GM10847 (cell line): ENCODE data around the gene EPAS1.

Source experiments
- POLR2A ChIP-seq: IDR thresholded peaks from 2 replicates; pipeline ENCODE4 v1.6.1; 2011; ENCODE audit not compliant: insufficient read length; ENCODE audit errors: extremely low read depth

The EPAS1 gene

GRCh38 chr2:46320141-46320567 is 22.9 kb downstream of the EPAS1 start:
- TF ChIP-seq POLR2A, result no peak

DNA sequence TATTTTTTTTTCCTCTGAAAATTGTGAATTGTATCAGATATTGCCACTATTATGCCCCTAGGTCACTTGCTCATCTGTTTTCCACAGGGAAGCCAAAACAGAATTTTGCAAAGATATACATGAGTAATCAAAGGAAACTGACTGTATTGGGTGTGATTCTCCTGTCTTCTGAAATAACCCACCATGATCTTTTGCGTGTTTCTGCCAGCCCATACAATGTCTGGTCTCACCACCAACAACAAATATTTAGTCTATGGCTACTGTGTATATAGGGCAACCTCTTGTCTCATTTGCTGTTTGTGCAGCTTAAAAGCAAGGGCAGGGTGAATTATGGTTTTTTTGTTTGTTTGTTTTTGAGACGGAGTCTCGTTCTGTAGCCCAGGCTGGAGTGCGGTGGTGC is 26.5 kb downstream of the EPAS1 start:
- no peak for TF ChIP-seq POLR2A

GRCh38 chr2:46325182-46325928 is 28.1 kb downstream of the EPAS1 start:
- no peak for TF ChIP-seq POLR2A

GRCh38 chr2:46326231-46326980 is 29.2 kb downstream of the EPAS1 start:
- no peak for TF ChIP-seq POLR2A

DNA sequence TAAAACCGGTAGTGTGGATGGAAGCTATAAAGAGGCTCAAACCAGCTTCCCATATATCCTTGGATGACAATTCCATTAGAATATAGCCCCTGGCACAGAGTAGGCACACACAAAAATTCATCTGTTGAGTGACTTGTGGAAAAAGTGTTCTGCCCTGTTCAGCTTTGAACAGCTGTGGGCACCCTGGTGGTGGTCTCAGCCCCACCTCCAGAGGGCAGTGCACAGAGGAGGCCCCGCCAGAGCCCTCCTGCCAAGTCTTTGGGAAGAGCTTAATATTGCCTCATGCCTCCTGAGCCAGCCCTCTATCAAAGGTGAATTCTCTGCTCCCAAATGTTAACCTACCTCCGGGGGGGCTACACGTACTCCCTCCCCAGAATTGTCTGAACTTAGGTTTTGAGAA is 30.4 kb downstream of the EPAS1 start:
- no peak for TF ChIP-seq POLR2A

- TF ChIP-seq POLR2A, result no peak
Observed at GRCh38 chr2:46328291-46328690, 31.1 kb downstream of the EPAS1 start.

DNA sequence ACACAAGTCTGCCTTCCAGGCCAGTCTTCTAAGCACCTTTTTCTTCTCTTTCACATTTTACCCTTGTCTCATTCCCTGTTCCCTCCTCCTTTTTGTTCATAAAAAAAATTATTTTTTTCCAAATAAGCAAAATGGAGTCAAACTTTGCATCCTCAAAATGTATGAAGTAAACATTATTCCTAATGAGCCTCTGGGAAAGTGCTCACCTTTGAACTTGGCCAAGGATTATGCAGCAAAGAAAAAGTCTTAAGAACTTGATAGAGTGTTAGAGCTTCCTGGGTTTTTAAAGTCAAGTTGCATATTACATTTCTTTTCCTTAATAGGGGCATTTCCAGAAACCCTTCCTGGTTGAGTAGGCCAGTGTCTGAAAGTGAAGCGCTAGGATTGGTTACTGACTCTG is 31.6 kb downstream of the EPAS1 start:
- TF ChIP-seq POLR2A, result no peak

- TF ChIP-seq POLR2A, result no peak
Observed at GRCh38 chr2:46329340-46329739, 32.1 kb downstream of the EPAS1 start.

- no peak for TF ChIP-seq POLR2A
Observed at GRCh38 chr2:46329803-46330775, 32.9 kb downstream of the EPAS1 start.

DNA sequence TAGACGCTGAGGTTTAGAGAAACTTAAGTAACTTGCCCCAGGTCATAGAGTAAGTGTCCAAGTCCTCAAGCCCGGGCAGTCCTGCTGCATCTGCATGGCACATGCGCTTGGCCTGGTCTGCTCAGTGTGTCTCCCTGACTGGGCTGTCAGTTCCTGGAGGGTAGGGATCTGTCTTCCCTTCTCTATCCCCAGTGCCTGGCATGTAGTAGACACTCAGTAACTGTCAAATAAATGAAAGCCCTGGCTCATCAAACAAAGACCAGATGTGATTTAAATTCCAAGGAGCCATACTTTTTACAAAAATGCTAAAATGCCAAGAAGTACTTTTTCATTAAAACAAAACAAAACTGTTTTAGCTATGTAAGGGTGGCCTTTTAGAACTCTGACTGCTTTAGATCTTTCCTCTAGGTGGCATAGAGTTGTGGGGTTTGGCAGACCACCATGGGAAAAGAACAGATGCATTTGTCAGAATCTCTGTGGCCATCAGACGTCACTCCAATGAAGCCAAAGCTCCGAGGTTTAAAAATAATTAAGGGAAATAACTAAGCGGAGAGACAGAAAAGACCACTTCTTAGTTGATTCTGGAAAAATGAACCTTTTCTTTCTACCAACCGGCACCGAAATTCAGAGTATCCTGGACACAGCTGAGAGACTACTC is 34.0 kb downstream of the EPAS1 start:
- TF ChIP-seq POLR2A, result no peak

- TF ChIP-seq POLR2A, result no peak
Observed at GRCh38 chr2:46332686-46333281, 35.6 kb downstream of the EPAS1 start.

DNA sequence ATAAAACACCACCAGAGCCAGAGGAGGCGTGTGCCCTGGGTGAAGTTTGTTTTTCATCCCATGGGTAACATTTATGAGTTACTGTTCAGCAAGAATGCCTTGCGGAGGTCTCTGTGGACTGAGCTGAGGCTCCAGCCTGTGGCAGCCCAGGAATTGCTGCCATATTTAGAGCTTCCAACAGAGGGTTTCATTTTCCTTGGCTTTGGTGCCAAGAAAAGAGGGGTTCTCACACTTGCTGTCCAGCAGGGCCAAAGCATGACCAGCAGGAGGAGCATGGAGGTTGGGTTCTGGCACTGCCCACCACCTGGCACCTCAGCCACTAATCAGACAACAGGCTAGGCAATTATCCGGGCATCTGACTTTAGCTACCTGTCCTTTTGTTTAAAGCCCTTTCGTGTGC is 36.7 kb downstream of the EPAS1 start:
- no peak for TF ChIP-seq POLR2A

DNA sequence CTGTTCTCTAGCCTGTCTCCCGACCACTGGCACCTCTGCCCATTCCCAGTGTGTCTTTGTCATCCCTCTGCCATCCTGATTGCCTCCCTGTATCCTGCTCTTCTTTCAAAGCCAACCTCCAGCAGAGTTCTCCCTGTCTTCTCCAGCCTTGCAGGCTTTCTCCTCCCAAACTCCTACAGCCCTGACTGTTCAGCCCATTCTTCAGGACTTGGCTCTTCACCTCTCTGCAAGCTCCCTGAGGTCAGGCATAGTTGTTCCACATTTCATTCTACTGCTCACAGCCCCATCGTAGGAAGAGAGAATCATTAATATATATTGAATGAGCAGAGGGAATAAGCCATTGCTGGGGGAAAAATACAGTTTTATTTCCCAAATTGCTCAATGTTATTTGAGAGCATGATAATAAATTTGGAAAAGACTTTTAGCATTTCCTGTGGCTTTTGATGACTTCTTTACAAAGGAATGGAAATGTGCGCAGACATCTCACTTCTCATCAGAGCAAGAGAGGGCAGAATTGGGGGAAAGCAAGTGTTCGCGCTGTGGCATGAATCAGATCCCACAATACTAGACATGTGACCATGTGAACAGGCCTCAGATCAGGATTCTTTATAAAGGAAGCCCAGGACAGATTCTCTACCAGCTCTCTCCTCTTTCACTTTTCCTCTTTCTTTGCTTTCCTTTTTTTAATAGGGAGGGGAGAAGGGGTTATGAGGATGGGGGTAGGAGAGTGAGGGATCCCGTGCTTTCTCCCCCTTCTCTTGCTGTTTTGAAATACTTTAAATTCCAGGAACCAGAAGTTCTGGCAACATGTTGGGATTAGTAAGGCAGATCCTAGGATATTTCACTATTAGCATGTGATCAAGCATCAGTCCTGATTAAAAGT is 37.4 kb downstream of the EPAS1 start:
- no peak for TF ChIP-seq POLR2A
